H9 (cell line): Measurements from ENCODE around the gene GPX7. TPM values are rescaled to one million over a fixed set of nuclear protein-coding genes. Genes with fewer than 3 reads are reported as not detected.

ENCODE experiments used
- DNase-seq: peaks from one replicate; pipeline ENCODE4 v3.0.0-alpha.2; 2017
- H2AFZ ChIP-seq: one replicate; pipeline ENCODE4 v1.6.1; 2013; ENCODE audit warnings: mild to moderate bottlenecking, low read length, control low read depth, moderate library complexity
- H2AK5ac ChIP-seq: 2 replicates; pipeline ENCODE4 v1.6.1; 2013; ENCODE audit warnings: low read length, control low read depth, mixed read lengths; ENCODE audit not compliant: insufficient read length
- H2BK120ac ChIP-seq: one replicate; pipeline ENCODE4 v1.6.1; 2013; ENCODE audit warnings: low read depth, mild to moderate bottlenecking, low read length, control low read depth, inconsistent platforms; ENCODE audit not compliant: poor library complexity, severe bottlenecking
- H2BK12ac ChIP-seq: 2 replicates; pipeline ENCODE4 v1.6.1; 2013; ENCODE audit warnings: low read length, control low read depth, mixed read lengths, low read depth; ENCODE audit not compliant: insufficient read length
- H2BK15ac ChIP-seq: 2 replicates; pipeline ENCODE4 v1.6.1; 2013; ENCODE audit warnings: low read depth, low read length, control low read depth
- H2BK20ac ChIP-seq: one replicate; pipeline ENCODE4 v1.6.1; 2013; ENCODE audit warnings: low read depth, mild to moderate bottlenecking, low read length, control low read depth, inconsistent platforms; ENCODE audit not compliant: poor library complexity, severe bottlenecking
- H2BK5ac ChIP-seq: 2 replicates; pipeline ENCODE4 v1.6.1; 2013; ENCODE audit warnings: low read length, control low read depth, mixed read lengths; ENCODE audit not compliant: insufficient read length
- H3K14ac ChIP-seq: 2 replicates; pipeline ENCODE4 v1.6.1; 2013; ENCODE audit warnings: low read length, control low read depth; ENCODE audit not compliant: insufficient read depth
- H3K18ac ChIP-seq: 2 replicates; pipeline ENCODE4 v1.6.1; 2013; ENCODE audit warnings: low read depth, mild to moderate bottlenecking, mixed read lengths, low read length, control low read depth; ENCODE audit not compliant: insufficient read length
- H3K23ac ChIP-seq: 2 replicates; pipeline ENCODE4 v1.6.1; 2013; ENCODE audit warnings: low read length, control low read depth, mixed read lengths, low read depth; ENCODE audit not compliant: insufficient read length
- H3K23me2 ChIP-seq: 2 replicates; pipeline ENCODE4 v1.6.1; 2013; ENCODE audit warnings: low read depth, mild to moderate bottlenecking, mixed read lengths, low read length, control low read depth; ENCODE audit not compliant: insufficient read length, poor library complexity, severe bottlenecking
- H3K27ac ChIP-seq: 2 replicates; pipeline ENCODE4 v1.5.1; 2013; ENCODE audit warnings: low read length, control low read depth, mixed read lengths, low read depth; ENCODE audit not compliant: insufficient read length
- H3K27me3 ChIP-seq: 2 replicates; pipeline ENCODE4 v1.6.1; 2013; ENCODE audit warnings: low read length, control low read depth, inconsistent platforms; ENCODE audit not compliant: insufficient read depth
- H3K4ac ChIP-seq: 2 replicates; pipeline ENCODE4 v1.6.1; 2013; ENCODE audit warnings: low read depth, mild to moderate bottlenecking, control low read depth, inconsistent platforms, low read length, moderate library complexity
- H3K4me1 ChIP-seq: 2 replicates; pipeline ENCODE4 v1.6.1; 2013; ENCODE audit warnings: low read length, control low read depth, inconsistent platforms; ENCODE audit not compliant: insufficient read depth
- H3K4me2 ChIP-seq: 2 replicates; pipeline ENCODE4 v1.6.1; 2013; ENCODE audit warnings: low read length, control low read depth, mixed read lengths; ENCODE audit not compliant: insufficient read length, insufficient read depth
- H3K56ac ChIP-seq: 2 replicates; pipeline ENCODE4 v1.6.1; 2013; ENCODE audit warnings: low read depth, mild to moderate bottlenecking, mixed read lengths, low read length, control low read depth; ENCODE audit not compliant: insufficient read length
- H3K79me1 ChIP-seq: 2 replicates; pipeline ENCODE4 v1.6.1; 2013; ENCODE audit warnings: low read depth, mild to moderate bottlenecking, moderate library complexity, low read length, control low read depth, inconsistent platforms; ENCODE audit not compliant: insufficient read depth, poor library complexity, severe bottlenecking
- H3K79me2 ChIP-seq: 2 replicates; pipeline ENCODE4 v1.6.1; 2013; ENCODE audit warnings: low read length, control low read depth, inconsistent platforms; ENCODE audit not compliant: insufficient read depth
- H3K9ac ChIP-seq: 2 replicates; pipeline ENCODE4 v1.6.1; 2013; ENCODE audit warnings: low read length, control low read depth, mixed read lengths; ENCODE audit not compliant: insufficient read length; ENCODE audit errors: extremely low read depth
- H3K9me3 ChIP-seq: one replicate; pipeline ENCODE4 v1.6.1; 2013; ENCODE audit warnings: low read depth, low read length, inconsistent platforms; ENCODE audit not compliant: control insufficient read depth
- H3T11ph ChIP-seq: one replicate; pipeline ENCODE4 v1.6.1; 2013; ENCODE audit warnings: mild to moderate bottlenecking, low read length, control low read depth, inconsistent platforms
- H4K20me1 ChIP-seq: one replicate; pipeline ENCODE4 v1.6.1; 2013; ENCODE audit not compliant: control insufficient read depth, insufficient read length, insufficient read depth
- H4K5ac ChIP-seq: 2 replicates; pipeline ENCODE4 v1.6.1; 2013; ENCODE audit warnings: low read depth, mild to moderate bottlenecking, mixed read lengths, low read length, control low read depth; ENCODE audit not compliant: insufficient read length
- H4K8ac ChIP-seq: replicated peaks from 2 replicates; pipeline ENCODE4 v1.6.1; 2013; ENCODE audit warnings: low read length, control low read depth, mixed read lengths, low read depth; ENCODE audit not compliant: insufficient read length
- H4K91ac ChIP-seq: 2 replicates; pipeline ENCODE4 v1.6.1; 2013; ENCODE audit warnings: low read depth, mild to moderate bottlenecking, moderate library complexity, mixed read lengths, low read length, control low read depth; ENCODE audit not compliant: insufficient read length
- H3K27ac Mint-ChIP-seq, 3 experiments: 2 replicates in 2 of 3; 3 replicates in 1 of 3; pipeline ENCODE4 v1.8.0; 2020 to 2021; ENCODE audit warnings: mixed read lengths in 3 of 3, mild to moderate bottlenecking in 1 of 3, moderate library complexity in 1 of 3
- H3K27me3 Mint-ChIP-seq: 2 replicates; pipeline ENCODE4 v1.8.0; 2021; ENCODE audit warnings: low read depth, mild to moderate bottlenecking, moderate library complexity, mixed read lengths
- H3K36me3 Mint-ChIP-seq, 3 experiments: 2 replicates in 2 of 3; 3 replicates in 1 of 3; pipeline ENCODE4 v1.8.0; 2020 to 2021; ENCODE audit warnings: low read depth in 3 of 3, mixed read lengths in 3 of 3; ENCODE audit not compliant: insufficient read depth in 1 of 3
- H3K4me1 Mint-ChIP-seq, 2 experiments: 2 replicates each; pipeline ENCODE4 v1.8.0; 2020; ENCODE audit warnings: mixed read lengths in 2 of 2
- H3K4me3 Mint-ChIP-seq, 2 experiments: 2 replicates in 1 of 2; 3 replicates in 1 of 2; pipeline ENCODE4 v1.8.0; 2020 to 2021; ENCODE audit warnings: mild to moderate bottlenecking in 2 of 2, mixed read lengths in 2 of 2, moderate library complexity in 1 of 2
- H3K9me3 Mint-ChIP-seq, 2 experiments: 2 replicates in 1 of 2; 3 replicates in 1 of 2; pipeline ENCODE4 v1.8.0; 2020; ENCODE audit warnings: mild to moderate bottlenecking in 2 of 2, mixed read lengths in 2 of 2, moderate library complexity in 1 of 2
- CTCF ChIP-seq: fragments of 200-600 bp; sonication (generic); conservative IDR thresholded peaks from 3 replicates; pipeline ENCODE4 v1.8.0; 2021; ENCODE audit warnings: antibody characterized with exemption, mild to moderate bottlenecking
- WGBS: extraction: QIAGEN DNeasy Blood & Tissue Kit; methylation state at CpG from one replicate; pipeline ENCODE4 v1.1.7; 2013; ENCODE audit warnings: missing lambda C conversion rate, low lambda C conversion rate, mixed read lengths; ENCODE audit not compliant: insufficient read length; ENCODE audit errors: extremely low coverage; 5-methylcytosine and 5-hydroxymethylcytosine counted together
- total RNA-seq: library from RNA; stranded (reverse); gene quantifications from 2 replicates; pipeline ENCODE4 v1.2.1, GENCODE V29; 2021

The GPX7 gene
- total RNA-seq, 1 experiment from 2014 or later: 12.1 TPM

- no peaks in the 10 kb centered on the region for H3K79me1 ChIP-seq
- H4K20me1 ChIP-seq: no peaks in the 10 kb centered on the region
- H2BK15ac ChIP-seq: no peak overlapping the region
- no peak overlapping the region for H3K56ac ChIP-seq
- H2BK120ac ChIP-seq: no peak overlapping the region
- no peak overlapping the region for H2AK5ac ChIP-seq
- peaks cover under 1% of the 10 kb centered on the region; the same call in 1 of the 2 replicates for H3K4me1 ChIP-seq
- no peak overlapping the region for H3K27ac Mint-ChIP-seq
- no peak overlapping the region for H4K5ac ChIP-seq
- no peak overlapping the region for H2AFZ ChIP-seq
- H3K27ac ChIP-seq: no peak overlapping the region
- peaks cover 2% of the 10 kb centered on the region in 2 experiments; a peak in 1 of 5 replicates for H3K9me3 Mint-ChIP-seq
- peaks cover 4 to 6% of the 10 kb centered on the region in 2 experiments for H3K4me1 Mint-ChIP-seq
- H3K4me3 Mint-ChIP-seq: no peak overlapping the region
- H3K4me2 ChIP-seq: no peak overlapping the region
- H3K79me2 ChIP-seq: no peaks in the 10 kb centered on the region
- H4K8ac ChIP-seq: no peak overlapping the region
- no peak overlapping the region for H2BK20ac ChIP-seq
- no peaks in the 10 kb centered on the region for H3K36me3 Mint-ChIP-seq
- H4K91ac ChIP-seq: no peak overlapping the region
- H3K18ac ChIP-seq: no peak overlapping the region
- no peak overlapping the region for H3T11ph ChIP-seq
- WGBS: no CpG with 5 or more reads among the region's 2 CpGs
- no peaks in the 10 kb centered on the region for H3K27me3 ChIP-seq
- no peaks in the 10 kb centered on the region for H3K9me3 ChIP-seq
- H3K14ac ChIP-seq: no peak overlapping the region
- H3K23me2 ChIP-seq: no peaks in the 10 kb centered on the region
- TF ChIP-seq CTCF: no peak
- H3K9ac ChIP-seq: no peak overlapping the region
- H3K23ac ChIP-seq: no peak overlapping the region
- DNase-seq: no peak
- no peak overlapping the region for H3K4ac ChIP-seq
- H2BK12ac ChIP-seq: no peak overlapping the region
- peaks cover 2% of the 10 kb centered on the region; the same call in 1 of the 2 replicates for H3K27me3 Mint-ChIP-seq
- H2BK5ac ChIP-seq: no peak overlapping the region
These were observed 42.3 kb upstream of the GPX7 start for GRCh38 chr1:52559875-52560274.
